Measurements from ENCODE around the gene MIGA2.
"Not testable (repeated sequence)": the region's sequence is repeated elsewhere in the genome, so short reads cannot be mapped to it uniquely, and the experiment has no call there.

MIGA2 gene

DNA sequence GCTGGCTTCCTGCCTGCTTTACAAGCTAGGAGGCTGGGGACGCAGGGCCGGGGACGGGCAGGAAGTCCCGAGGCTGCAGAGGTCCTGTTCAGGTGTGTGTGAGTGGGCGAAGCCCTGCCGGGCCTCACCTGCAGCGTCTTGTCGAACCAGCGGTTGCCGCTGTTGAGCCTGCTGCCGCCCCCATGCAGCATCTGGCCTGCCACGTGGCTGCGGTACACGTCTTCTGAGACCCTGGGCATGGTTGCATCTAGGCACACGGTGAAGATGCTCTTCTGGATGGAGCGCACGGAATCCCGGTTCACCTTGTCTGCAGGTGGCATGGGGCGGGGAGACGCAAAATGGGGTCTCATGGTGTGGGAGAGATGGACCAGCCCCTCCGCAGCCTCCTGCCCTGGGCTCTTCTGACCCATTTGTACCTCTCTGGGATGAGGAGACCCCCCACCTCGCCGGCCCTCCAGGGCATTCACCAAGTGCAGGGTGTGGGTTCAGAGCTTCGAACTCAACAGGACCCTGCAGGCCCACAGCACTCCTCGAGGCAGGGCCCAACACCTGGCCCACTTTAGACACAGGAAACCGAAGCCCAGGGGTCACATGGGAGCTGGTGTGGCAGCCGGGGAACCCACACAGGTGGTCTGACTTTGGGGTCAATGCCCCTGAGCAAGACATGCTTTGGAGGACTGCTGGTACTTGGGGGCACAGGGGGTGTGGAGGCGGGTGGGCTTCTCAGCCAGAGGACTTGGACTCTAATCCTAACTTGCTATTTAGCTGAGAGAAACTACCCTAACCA is 64.2 kb downstream of the MIGA2 start:
- DNase-seq (ENCODE audit: low read depth) = no peak

DNA sequence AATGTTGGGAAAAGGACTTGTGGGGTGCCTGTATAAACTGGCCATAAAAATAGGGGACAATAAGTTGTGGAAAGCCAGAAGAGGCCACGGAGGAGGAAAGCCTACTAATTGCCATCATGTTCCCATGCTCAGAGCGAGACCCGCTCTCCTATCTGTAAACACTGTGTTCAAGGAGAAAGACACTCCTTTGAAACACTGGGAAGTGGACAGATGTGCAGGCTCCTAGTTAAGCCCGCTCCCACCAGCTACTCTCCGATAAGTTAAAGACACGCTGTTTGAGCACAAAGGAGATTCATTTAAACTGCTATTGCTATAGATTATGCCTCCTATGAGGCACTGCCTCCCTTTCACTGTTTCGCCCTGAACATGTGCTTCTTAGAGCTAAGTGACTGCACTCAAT is 64.9 kb downstream of the MIGA2 start:
- no peak for DNase-seq (ENCODE audit: low read depth)

DNA sequence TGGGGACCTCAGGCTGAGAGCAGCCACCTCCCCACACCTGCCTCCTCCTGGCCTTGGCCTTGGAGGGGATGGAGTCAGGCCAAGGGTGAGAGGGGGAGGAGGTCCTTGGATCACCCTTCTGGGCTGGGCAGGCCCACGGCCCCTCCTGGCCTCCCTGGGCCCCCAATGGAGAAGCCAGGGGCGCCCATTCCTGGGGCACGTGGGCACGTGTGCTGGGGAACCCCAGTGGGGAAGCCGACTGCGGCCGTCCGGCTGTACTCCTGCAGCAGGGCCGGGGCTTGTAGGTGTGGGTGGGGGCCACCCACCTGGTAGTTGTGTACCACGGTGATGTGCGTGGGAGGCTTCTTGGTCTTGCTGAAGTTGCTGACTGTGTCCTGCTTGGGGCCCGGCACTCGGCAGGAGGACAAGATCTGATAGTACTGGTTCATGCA is 65.7 kb downstream of the MIGA2 start:
- DNase-seq (ENCODE audit: low read depth) = no peak

DNA sequence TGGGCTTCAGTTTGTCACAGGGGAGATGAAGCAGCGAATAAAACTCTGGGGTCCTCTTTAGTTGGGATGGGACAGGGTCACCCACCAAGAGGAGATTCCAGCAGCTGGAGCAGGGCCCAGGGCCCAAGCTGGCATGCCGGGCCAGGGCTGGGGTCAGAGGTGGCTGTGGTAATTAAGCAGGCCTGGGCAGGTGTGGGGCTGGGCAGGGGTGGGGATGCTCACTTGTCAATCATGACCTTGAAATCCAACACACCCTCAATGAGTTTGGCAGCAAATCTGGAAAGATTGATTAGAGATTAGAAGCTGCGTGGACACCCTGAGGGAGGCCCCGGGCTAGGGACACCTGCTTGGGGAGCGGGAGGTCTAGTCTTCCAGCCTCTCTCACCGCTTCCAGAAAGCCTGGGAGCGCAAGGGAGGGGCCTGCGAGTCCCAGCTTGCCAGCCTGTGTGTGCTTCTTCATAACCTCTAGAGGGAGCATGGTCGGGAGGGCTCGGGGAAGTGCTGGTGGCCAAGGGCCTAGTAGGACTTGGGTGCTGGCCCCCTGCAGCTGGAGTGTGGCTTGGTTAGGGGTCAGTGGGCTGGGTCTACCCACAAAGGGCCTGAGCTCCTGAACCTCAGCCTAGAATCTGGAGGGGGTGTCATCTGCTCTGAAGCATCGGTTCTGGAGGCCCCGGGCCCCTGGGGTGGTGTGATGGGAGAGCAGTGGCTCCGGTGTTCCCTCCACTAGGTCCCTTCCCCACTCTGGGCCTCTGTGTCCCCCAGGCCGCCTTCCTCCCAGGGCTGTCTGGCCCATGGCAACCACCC is 66.6 kb downstream of the MIGA2 start:
- no peak for DNase-seq (ENCODE audit: low read depth)

DNA sequence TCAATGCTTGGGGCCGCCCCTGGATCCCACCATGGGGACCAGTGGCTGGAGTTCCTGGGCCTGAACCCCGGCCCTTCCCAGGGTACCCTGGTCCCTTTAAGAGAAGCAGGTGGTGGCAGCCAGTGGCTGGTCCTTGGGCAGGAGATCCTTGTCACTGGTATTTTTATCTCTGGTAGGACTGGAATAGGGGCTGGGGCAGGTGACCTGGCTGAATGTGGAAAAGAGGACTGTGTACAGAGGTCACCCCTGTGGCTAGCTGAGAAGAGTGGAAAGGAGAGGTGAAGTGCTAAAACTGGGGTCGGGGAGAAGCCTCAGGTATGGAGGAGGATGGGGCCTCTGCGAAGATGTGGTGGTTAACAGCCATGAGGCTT is 67.2 kb downstream of the MIGA2 start:
- no peak for DNase-seq (ENCODE audit: low read depth)

DNA sequence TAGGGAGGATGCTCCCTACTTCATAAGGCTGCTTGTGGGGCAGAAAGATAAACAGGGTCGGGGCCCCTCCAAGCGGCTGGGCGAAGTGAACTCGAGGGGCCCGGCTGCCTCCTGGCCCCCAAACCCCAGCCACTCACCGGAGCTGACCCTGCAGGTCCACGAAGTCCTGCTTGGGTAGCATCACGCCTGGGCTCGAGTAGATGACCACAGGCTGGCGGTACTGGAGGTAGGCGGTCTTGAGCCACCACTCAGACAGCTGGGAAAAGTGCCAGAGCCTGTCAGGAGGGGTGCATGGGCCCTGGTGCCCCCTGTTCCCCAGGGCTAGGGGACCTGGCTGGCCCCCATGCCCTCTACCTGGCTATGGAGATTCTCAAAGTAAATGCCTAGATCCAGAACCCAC is 67.6 kb downstream of the MIGA2 start:
- no peak for DNase-seq (ENCODE audit: low read depth)

DNA sequence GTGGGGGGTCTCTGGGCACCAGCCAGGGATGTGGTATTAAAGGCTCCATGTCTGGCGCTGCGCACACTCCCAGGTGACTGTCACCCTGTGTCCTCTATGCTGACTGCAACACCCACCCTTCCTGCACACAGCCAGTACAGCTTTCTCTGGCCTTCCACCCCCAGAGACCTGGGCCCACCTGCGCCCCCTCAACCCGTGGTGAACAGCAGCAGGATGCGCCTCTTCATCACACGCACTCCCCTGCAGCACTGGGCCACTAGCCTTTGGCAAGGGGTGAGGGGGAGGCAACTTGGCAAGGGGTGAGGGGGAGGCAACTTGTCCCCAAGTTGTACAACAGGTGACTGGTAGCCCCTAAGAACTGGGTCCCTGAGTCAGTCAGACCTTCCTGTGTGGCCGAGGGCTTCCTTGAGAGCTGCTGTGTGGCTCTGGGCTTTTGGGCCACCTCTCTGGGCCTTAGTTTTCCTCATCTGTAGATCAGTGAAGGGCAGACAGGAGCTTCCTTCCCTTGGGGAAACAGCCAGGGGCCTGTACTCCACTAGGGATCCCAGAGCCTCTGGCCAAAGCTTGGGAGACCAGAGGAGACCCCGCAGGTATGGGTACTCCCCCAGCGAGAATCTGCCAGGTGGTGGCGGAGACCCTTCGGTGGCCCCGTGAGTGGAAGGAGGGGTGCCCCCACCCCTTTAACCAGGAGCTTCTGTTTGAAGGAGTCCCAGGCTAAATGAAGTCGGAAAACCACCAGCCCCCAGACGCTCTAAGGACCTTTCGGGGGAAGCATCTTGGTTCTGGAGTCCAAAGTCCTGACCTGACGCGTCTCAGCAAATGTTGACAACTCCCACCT is 69.7 kb downstream of the MIGA2 start:
- DNase-seq (ENCODE audit: low read depth) = no peak

DNA sequence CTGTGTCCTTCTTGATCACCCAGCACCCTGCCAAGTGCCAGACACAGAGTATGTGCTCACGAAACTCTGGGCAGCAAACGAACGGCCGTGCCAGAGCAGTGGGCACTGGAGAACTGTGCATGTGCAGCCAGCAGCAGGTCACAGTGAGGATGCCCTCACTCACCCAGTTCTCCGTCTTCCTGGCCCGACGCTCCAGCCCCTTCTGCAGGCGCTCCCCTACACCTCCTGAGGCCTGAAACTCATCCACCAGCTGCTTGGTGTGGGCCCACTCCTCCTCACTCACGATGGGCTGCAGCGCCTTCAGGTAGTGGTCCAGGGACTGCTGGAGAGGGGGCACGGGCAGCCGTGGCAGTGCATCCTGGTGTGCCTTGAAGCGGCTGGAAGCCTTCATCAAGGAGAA is 71.2 kb downstream of the MIGA2 start:
- no peak for DNase-seq (ENCODE audit: low read depth)

DNA sequence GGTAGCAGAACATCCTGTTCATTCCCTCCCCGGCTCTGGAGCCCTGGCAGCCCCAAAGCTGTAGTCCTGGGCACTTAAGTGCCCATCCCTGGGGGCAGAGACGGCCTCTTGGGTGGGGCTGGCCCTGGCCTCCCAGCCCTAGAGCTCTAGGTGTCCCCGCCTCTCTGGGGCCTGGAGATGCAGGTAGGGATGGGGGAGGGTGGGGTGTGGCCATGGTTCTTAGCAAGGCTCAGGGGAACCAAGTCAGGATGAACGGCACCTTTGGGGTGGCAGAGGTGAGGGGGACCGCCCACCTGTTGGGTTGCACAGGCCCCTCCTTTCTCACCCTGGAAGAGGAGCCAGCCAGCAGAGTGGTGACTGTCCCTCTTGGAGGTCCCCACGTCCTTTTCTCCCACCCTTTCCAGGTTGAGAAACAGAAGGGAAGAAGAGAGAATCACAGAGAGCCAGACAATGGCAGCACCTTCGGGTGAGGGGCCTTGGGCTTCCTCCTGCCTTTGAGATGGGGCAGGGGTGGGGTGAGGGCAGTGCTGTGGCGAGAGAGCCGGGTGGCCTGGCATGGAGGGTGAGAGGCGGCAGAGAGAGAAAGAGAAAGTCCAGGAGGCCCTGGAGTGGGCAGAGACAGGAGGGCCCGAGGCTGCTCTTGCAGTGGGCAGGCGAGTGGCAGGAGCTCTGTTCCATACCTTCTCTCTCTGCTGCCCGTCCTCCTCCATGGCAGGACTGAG is 71.8 kb downstream of the MIGA2 start:
- no peak for DNase-seq (ENCODE audit: low read depth)

DNA sequence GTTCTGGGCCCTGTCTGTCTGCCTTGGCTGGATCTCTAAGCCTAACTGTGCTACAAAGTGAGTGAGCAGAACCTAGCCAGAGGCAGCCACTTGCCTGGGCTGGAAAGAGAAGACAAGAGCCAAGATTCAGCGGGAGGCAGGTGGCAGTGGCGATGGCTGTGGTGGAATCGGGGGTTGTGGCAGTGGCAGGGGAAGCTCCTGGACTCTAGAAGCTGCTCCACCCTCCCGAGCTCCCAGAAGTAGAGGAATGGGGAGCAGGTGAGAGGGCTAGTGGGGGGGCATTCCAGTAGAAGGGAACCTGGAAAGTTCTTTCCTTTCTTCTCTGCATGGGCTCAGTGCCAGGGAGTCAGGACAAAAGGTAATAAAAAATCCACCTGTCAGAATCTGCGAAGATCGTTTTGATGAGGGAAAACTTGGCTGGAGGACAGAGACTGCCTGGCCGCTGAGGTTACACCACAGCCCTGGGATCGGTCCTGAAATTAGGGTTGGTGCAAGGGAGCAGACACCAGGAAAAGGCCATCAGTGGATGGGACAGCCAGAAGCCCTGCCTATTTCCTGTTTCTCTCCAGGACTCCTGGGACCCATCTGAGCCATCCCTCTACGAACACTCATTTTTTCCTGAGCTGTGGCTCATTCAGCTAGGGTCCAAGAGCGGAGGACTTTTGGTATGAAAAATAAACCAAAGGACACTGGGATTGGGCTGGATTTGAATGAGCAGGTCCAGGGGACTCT is 72.5 kb downstream of the MIGA2 start:
- DNase-seq (ENCODE audit: low read depth) = no peak

DNA sequence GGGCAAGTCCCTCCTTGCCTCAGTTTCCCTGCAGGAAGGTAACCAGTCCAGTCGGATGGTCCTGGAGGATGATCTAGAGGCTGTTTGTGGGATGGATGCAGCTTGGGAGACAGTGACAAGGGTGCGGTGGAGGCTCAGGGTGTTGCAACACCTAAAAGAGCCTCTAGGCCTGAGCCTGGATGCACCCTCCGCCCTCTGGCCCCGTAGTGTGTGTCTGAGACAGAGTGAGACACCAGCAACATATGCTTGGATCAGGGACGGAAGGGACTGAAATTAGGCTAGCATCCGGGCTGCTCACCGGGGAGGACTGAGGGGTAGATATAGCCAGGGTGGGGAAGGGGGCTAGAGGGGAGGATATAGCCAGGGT is 73.1 kb downstream of the MIGA2 start:
- DNase-seq (ENCODE audit: low read depth) = no peak

DNA sequence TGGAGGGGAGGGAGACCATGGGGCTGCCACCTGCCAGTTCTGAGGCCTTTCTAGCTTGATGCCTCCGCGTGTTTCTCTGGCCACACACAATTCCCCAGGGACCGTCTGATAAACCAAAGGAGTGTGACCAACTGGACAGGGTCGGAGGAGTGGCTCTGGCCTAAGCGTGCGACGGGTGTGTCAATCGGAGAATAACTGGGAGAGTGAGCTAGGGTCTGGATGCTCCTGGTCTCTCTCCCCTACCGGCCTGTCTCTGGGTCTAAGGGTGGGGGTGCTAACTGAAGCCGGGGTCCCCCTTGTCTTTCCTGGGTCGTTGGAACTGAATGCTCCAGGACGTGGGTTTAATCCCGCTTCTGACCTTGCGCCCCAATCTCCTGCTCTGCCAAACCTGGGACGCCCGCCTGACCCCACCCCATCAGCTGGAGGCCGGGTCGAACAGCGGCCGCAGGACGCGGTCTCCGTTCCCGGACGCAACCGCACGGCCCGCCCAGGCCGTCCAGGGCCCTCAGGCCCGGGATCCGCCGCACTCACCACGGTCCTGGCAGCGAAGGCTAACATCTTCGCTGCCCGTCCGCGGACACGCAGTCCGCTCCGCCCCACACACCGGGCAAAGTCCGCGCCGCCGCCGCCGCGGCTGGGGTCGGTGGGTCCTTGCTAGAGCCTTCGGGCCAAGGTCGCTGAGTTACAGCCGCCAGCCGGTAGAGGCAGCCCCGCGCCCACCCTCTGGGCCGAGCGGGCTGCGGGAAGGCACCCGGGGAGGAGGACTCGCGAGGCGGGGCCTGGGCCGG is 73.7 kb downstream of the MIGA2 start:
- DNase-seq (ENCODE audit: low read depth) = no peak

DNA sequence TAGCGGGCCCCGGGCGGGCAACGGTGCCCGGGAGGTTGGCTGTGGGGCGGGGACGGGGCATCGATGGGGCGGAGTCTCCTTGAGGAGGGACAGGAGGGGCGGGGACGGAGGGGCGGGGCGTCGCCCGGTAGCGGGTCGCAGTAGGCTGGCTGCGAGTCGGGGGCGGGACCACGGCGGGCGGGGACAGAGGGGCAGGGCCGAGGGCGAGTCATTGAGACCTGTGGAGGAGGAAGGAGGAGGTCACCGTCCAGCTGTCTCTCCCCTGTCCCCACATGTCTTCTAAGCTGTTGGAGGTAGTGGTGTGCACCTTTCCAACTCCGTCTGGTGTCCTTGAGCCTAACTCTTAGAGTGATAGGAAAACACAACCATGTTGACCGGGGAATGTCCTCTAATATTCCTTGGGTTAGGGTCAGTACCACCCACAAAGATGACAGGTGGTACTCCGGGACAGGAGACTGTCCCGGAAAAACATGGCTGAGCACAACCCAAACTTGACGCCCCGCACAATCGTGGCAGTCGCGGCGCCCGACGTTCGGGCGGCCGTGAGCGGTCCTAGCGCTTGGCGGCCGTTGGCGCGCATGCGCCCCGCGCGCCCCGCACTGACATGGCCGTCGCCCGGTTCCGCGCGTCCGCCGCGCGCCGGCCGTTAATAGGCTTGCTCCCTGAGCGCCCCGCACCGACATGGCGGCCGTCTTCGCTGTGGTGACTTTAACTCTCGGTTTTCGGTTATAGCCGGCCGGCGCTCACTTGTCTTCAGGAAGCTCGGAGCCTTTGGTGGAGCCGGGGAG is 74.5 kb downstream of the MIGA2 start, which contains the start of the genes CRAT and PTPA:
Gene CRAT (minus strand): TSS at position 54 of the 788 bp plus-strand sequence. CDS start 284 bp downstream, outside the sequence.
Gene PTPA (plus strand): TSS at position 676 of the 788 bp plus-strand sequence. CDS start 186 bp downstream, outside the sequence.
- peak; percentile 93 for DNase-seq (ENCODE audit: low read depth)

DNA sequence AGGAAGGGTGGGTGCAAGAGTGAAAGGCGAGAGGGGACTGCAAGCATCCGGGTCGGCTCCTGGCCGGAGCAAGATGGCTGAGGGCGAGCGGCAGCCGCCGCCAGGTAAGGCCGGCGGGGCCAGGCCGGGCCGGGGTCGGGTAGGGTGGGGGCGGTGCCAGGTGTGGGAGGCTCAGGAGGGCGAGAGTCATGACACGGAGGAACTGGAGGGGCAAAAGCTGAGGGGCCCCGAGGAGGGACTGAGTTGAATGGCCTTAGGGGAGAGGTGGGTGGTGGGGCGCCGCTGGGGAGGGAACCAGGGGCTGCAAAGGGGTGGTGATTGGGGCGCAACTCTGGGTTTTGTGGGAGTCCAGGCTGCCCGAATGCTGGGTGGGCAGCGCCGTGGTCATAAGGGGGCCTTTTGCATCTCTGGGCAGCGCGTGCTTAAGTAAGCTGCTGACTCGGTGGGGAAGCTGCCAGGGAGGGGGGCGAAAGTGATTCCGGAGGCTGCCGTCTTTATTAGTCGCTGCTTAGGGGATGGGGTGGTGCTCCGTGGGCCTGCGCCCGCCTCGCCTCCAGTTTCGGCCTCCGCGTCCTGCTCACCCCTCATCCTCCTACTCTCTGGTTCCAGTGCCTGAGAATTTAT is 75.2 kb downstream of the MIGA2 start:
- DNase-seq (ENCODE audit: low read depth) = no peak

DNA sequence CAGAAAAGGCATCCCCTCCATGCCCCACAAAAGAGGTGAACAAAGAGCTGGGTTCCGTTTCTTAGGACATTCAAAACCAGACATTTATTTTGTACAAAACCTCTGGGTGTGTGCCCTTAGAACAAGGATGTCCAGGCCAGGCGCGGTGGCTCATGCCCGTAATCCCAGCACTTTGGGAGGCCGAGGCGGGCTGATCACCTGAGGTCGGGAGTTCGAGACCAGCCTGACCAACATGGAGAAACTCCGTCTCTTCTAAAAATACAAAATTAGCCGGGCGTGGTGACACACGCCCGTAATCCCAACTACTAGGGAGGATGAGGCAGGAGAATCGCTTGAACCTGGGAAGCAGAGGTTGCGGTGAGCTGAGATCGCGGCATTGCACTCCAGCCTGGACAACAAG is 76.1 kb downstream of the MIGA2 start:
- DNase-seq (ENCODE audit: low read depth) = not testable (repeated sequence)

DNA sequence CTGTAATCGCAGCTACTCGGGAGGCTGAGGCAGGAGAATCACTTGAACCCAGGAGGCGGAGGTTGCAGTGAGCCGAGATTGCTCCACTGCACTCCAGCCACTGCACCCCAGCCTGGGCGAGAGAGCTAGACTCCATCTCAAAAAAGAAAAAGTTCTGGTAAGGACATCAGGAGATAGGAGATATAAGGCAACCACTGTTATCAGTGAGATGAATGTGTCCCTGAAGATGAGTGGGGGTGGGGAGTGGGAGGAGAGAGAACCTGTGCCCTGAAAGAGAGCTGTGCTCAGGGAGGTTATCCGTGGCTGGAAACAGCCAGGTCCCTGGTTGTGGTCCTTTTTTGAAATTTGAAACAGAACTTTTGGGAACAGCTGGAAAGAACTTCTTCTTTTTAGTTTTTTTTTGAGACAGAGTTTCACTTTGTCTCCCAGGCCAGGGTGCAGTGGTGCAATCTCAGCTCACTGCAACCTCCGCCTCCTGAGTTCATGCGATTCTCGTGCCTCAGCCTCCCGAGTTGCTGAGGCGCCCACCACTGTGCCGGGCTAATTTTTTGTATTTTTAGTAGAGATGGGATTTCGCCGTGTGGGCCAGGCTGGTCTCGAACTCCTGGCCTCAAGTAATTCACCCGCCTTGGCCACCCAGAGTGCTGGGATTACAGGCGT is 77.3 kb downstream of the MIGA2 start:
- no peak for DNase-seq (ENCODE audit: low read depth)

DNA sequence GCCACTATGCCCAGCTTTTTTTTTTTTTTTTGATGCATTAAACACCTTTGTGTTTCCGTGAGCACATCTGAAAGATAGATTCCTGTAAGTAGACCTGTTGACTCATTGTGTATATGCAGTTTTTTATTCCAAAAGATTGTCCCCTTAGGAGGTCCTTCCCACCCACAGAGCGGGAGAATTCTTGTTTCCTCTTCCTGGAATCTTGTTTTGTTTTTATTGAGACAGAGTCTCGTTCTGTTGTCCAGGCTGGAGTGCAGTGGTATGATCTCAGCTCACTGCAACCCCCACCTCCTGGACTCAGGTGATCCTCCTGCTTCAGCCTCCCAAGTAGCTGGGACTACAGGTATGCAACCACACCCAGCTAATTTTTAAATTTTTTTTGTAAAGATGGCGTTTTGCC is 82.4 kb downstream of the MIGA2 start:
- no peak for DNase-seq (ENCODE audit: low read depth)

DNA sequence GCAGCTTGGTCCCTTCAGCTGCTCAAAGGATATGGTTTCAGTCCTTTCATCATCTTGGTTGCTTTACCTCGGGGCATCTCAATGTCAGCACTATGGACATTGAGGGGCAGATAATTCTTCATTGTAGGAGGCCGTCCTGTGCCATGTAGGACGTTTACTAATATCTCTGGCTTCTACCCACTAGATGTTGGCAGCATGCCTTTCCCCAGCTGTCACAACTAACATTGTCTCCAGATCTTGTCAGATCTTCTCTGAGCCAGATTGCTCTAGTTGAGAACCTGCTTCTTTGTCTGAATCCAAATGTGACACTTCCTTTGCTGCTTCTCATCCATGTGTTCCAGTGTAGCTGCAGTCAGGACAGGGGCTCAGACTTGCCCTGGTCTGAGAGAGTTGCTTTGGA is 85.1 kb downstream of the MIGA2 start:
- DNase-seq (ENCODE audit: low read depth) = no peak

All from stimulated activated CD8-positive, alpha-beta memory T cell treated with anti-CD3 and anti-CD28 coated beads, Interleukin-15, amount 100 ng/mL, for 1 hour (primary cell).